ENCODE measurements around the gene DPP4.

GRCh38 chr2:162017233-162017632, 56.8 kb downstream of the DPP4 start:
- TF ChIP-seq BRCA1 (CRISPR knock-in tag; IDR thresholded peaks at IDR 0.05) (no peak), CTCF (CRISPR knock-in tag; IDR thresholded peaks at IDR 0.05) (no peak), PHB2 (IDR thresholded peaks at IDR 0.05; ENCODE audit: partially characterized antibody) (no peak), CBX2 (IDR thresholded peaks at IDR 0.05; ENCODE audit: low read depth, low read length) (no peak), CBX2 (CRISPR knock-in tag; IDR thresholded peaks at IDR 0.05; ENCODE audit: low read depth) (no peak), MED1 (CRISPR knock-in tag; IDR thresholded peaks at IDR 0.05) (no peak), ZNF839 (CRISPR knock-in tag; IDR thresholded peaks at IDR 0.05; ENCODE audit: borderline replicate concordance) (no peak), SETDB1 (CRISPR knock-in tag; IDR thresholded peaks at IDR 0.05; ENCODE audit: borderline replicate concordance) (no peak), RXRA (CRISPR knock-in tag; IDR thresholded peaks at IDR 0.05) (no peak), KDM5A (IDR thresholded peaks at IDR 0.05; ENCODE audit: borderline replicate concordance, low read length) (no peak)
- TF ChIP-seq, protein P1, sequence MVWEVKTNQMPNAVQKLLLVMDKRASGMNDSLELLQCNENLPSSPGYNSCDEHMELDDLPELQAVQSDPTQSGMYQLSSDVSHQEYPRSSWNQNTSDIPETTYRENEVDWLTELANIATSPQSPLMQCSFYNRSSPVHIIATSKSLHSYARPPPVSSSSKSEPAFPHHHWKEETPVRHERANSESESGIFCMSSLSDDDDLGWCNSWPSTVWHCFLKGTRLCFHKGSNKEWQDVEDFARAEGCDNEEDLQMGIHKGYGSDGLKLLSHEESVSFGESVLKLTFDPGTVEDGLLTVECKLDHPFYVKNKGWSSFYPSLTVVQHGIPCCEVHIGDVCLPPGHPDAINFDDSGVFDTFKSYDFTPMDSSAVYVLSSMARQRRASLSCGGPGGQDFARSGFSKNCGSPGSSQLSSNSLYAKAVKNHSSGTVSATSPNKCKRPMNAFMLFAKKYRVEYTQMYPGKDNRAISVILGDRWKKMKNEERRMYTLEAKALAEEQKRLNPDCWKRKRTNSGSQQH (CRISPR knock-in tag; IDR thresholded peaks at IDR 0.05; ENCODE audit: low read depth): no peak
